ENCODE data around the gene CFAP54.

CFAP54 gene

GRCh38 chr12:96858162-96858561 lies 368.8 kb downstream of the CFAP54 start:
- TF ChIP-seq EZH2phosphoT487 (IDR thresholded peaks at IDR 0.05; ENCODE audit: borderline replicate concordance, low read length) = no peak
- no peak for TF ChIP-seq CTCF (IDR thresholded peaks at IDR 0.05; ENCODE audit: low read depth, low read length, poor library complexity, severe bottlenecking)
- no peak overlapping the region for H3K4me3 ChIP-seq (ENCODE audit: low read length)
- no peak overlapping the region for H3K4me2 ChIP-seq (ENCODE audit: low read length)
- no peaks in the 10 kb centered on the region; the same call in 1 of the 2 replicates for H3K9me3 ChIP-seq (ENCODE audit: control insufficient read depth, insufficient read depth, low read length)
- H3K27ac ChIP-seq (ENCODE audit: low read depth, low read length) = peak overlapping the region; percentile 32; the same call in 1 of the 2 replicates
- H4K20me1 ChIP-seq (ENCODE audit: control insufficient read depth, insufficient read depth, low read depth, low read length) = no peaks in the 10 kb centered on the region
- H3K27me3 ChIP-seq (ENCODE audit: control insufficient read depth, low read length) = no peaks in the 10 kb centered on the region
- no peaks in the 10 kb centered on the region for H3K9me2 ChIP-seq (replicated peaks; ENCODE audit: control insufficient read depth, low read length)
- H3K79me2 ChIP-seq (ENCODE audit: control insufficient read depth, low read length) = no peaks in the 10 kb centered on the region
- peaks cover 14% of the 10 kb centered on the region for H3K4me1 ChIP-seq (ENCODE audit: control insufficient read depth, low read length)
- no peaks in the 10 kb centered on the region for H3K36me3 ChIP-seq (ENCODE audit: control insufficient read depth, low read length)
- H3F3A ChIP-seq (ENCODE audit: control insufficient read depth, insufficient read depth) = no peaks in the 10 kb centered on the region

- H3K9me2 ChIP-seq (replicated peaks; ENCODE audit: control insufficient read depth, low read length) = no peaks in the 10 kb centered on the region
- H3K36me3 ChIP-seq (ENCODE audit: control insufficient read depth, low read length) = no peaks in the 10 kb centered on the region
- no peaks in the 10 kb centered on the region for H4K20me1 ChIP-seq (ENCODE audit: control insufficient read depth, insufficient read depth, low read depth, low read length)
- H3K9me3 ChIP-seq (ENCODE audit: control insufficient read depth, insufficient read depth, low read length) = no peaks in the 10 kb centered on the region; the same call in 1 of the 2 replicates
- TF ChIP-seq EZH2phosphoT487 (IDR thresholded peaks at IDR 0.05; ENCODE audit: borderline replicate concordance, low read length) (no peak), CTCF (IDR thresholded peaks at IDR 0.05; ENCODE audit: low read depth, low read length, poor library complexity, severe bottlenecking) (no peak)
- H3K27me3 ChIP-seq (ENCODE audit: control insufficient read depth, low read length) = 0 out of 2 replicates have a peak, but pooled peaks cover 3% of the 10 kb centered on the region
- H3K27ac ChIP-seq (ENCODE audit: low read depth, low read length) = no peak overlapping the region
- H3F3A ChIP-seq (ENCODE audit: control insufficient read depth, insufficient read depth) = no peaks in the 10 kb centered on the region
- no peaks in the 10 kb centered on the region for H3K79me2 ChIP-seq (ENCODE audit: control insufficient read depth, low read length)
- H3K4me2 ChIP-seq (ENCODE audit: low read length) = no peak overlapping the region
- H3K4me1 ChIP-seq (ENCODE audit: control insufficient read depth, low read length) = peaks cover 14% of the 10 kb centered on the region
- no peak overlapping the region for H3K4me3 ChIP-seq (ENCODE audit: low read length)
Observed at GRCh38 chr12:96861656-96862055, 372.3 kb downstream of the CFAP54 start.

- H3K9me2 ChIP-seq (replicated peaks; ENCODE audit: control insufficient read depth, low read length) = no peaks in the 10 kb centered on the region
- no peaks in the 10 kb centered on the region for H3K36me3 ChIP-seq (ENCODE audit: control insufficient read depth, low read length)
- 0 out of 2 replicates have a peak, but pooled peaks cover 3% of the 10 kb centered on the region for H3K27me3 ChIP-seq (ENCODE audit: control insufficient read depth, low read length)
- no peak overlapping the region for H3K27ac ChIP-seq (ENCODE audit: low read depth, low read length)
- TF ChIP-seq CTCF (IDR thresholded peaks at IDR 0.05; ENCODE audit: low read depth, low read length, poor library complexity, severe bottlenecking) = no peak
- no peak for TF ChIP-seq EZH2phosphoT487 (IDR thresholded peaks at IDR 0.05; ENCODE audit: borderline replicate concordance, low read length)
- H3K79me2 ChIP-seq (ENCODE audit: control insufficient read depth, low read length) = no peaks in the 10 kb centered on the region
- peaks cover 14% of the 10 kb centered on the region for H3K4me1 ChIP-seq (ENCODE audit: control insufficient read depth, low read length)
- no peaks in the 10 kb centered on the region for H4K20me1 ChIP-seq (ENCODE audit: control insufficient read depth, insufficient read depth, low read depth, low read length)
- no peak overlapping the region for H3K4me2 ChIP-seq (ENCODE audit: low read length)
- H3F3A ChIP-seq (ENCODE audit: control insufficient read depth, insufficient read depth) = no peaks in the 10 kb centered on the region
- H3K4me3 ChIP-seq (ENCODE audit: low read length) = no peak overlapping the region
- H3K9me3 ChIP-seq (ENCODE audit: control insufficient read depth, insufficient read depth, low read length) = no peaks in the 10 kb centered on the region; the same call in 1 of the 2 replicates
Observed at GRCh38 chr12:96862326-96862725, 372.9 kb downstream of the CFAP54 start.
